Stimulated activated CD4-positive, alpha-beta T cell treated with anti-CD3 and anti-CD28 coated beads, TNF-alpha, amount 100 ng/mL, for 1 hour (primary cell): ENCODE measurements around the gene ANKRD65.
A peak's percentile ranks its signal among the peaks of the same experiment; 100 is the strongest.
"Not testable (repeated sequence)": the region's sequence is repeated elsewhere in the genome, so short reads cannot be mapped to it uniquely, and the experiment has no call there.

Experiments used
- DNase-seq, 3 donors: peaks; one replicate each; pipeline ENCODE4 v3.0.0-alpha.2; 2020; ENCODE audit warnings: low read depth in 3 of 3, low spot score in 1 of 3

ANKRD65 gene

DNA sequence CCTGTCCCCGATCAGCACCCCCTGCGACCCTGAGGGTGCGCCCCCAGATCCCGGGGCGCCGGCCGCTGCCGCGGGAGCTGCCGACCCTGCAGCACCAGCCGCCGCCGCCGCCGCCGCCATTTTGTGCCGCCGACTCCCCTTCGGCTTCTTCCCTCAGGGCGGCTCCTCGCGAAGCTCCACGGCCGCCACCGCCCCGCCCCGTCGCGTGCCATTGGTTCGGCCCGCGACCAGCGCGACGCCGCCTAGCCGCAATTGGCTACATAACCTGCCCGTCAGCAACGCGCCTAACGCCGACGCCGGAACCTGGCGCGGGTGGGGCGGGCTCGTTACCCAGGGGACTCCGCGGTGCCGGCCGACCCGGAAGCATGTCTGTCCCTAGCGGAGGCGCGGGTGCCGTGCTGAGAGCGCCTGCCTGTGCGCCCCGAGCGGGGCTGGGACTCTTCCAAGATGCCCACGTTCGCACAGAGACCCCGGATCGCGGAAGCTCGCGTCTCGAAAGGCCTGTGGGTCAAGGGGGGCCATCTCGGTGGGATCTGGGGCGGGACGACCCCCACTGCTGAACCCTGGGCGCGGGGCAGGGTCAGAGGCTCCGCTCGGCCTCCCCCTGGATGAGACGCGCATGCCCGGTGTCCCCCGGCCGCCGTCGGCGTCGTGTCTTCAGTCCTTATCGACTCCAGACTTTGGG lies 21.7 kb downstream of the ANKRD65 start, which contains the start of gene CCNL2:
TSS of gene CCNL2 (minus strand) at position 149 of the 685 bp plus-strand sequence. CDS start at position 120, 29 bp downstream.
- DNase-seq, result peak; percentile 98 to 99 (median 98)

DNA sequence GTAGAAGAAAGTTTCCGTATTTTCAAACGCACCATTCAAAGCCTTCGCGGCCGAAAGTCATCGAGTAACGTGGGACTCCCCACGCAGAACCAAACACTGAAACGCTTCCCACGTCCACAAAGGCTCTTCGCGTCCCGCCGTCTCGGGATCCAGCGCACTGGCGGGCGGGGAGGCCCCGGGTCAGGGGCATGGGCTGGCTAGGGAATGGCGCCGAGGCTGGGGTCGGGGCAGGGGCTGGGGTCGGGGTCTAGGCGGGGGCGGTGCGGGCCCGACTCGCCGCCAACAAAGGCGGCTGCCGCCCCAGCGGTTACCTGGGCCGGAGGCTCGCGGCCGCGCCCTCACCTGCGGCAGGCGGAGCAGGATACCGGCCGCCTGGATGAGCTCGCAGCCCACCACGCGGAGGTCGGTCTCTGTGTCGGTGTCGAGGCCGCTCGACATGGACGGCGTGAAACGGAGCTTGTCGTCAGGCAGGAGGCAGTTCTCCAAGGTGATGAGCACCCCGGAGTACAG lies 22.3 kb downstream of the ANKRD65 start:
- DNase-seq, result no peak

DNA sequence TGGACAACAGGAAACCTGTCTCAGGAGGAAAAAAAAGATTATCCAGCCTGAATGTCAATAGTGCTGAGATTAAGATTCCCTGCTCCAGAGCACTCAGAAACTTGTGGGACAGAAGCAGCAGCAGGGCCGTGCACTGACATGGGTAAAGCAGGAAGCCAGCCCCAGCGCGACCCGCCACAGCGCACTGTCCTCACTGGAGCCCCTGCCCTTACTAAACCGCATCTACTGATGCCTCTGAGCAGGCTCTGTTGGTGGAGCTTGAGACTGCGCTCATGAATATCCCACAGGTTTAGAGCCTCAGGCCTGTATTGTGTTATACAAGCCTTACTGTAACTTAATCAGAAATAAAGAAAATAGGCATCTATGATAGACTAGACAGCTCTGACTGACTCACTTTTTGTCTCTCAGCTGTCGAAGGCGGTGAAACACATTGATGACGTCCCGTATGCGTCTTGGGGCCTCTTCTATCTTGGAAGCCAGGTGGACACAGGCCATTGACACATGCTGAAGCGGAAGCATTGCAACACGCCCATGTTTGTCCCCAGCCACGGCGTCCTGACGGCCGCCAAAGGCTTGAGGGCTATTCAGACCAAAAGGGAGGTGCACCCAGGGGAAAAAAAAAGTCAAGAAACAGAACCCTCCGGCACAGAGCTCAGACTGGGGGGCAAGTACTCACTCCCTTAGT lies 23.1 kb downstream of the ANKRD65 start:
- no peak for DNase-seq

DNA sequence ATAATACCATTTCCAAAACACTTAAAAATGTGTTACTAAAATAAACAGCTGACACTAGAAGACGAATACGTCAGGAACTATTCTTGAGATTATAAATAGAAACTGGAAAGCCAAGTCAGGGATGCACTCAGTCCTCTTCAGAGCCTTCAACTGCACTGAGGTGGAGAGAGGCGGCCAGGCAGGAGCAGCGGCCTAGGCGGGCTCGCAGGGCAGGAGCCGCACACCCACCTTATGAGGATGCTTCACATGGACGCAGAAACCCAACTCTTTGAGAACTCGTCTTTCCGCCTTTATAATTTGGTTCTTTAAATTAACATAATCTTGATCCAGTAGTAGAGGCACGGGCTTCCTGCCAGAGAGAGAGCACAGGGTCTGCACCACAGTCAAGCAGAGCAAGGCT lies 25.9 kb downstream of the ANKRD65 start:
- DNase-seq, result no peak

DNA sequence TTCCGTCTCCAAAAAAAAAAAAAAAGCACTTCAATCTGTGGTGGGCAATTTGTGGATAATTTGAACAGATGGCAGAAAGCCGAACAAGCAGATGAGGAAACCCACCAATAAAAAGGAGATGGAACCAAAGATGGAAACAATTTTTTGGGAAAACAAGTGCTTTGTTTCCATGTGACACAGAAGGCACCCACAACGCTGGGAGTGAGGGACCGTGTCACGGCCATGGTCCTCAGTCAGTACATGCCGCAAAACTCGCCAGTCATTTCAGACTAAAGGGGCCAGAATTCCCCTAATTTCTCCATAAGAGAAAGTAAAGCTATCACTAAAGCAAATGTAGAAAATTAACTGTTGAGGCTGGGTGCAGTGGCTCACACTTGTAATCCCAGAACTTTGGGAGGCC lies 27.0 kb downstream of the ANKRD65 start:
- DNase-seq, result no peak

DNA sequence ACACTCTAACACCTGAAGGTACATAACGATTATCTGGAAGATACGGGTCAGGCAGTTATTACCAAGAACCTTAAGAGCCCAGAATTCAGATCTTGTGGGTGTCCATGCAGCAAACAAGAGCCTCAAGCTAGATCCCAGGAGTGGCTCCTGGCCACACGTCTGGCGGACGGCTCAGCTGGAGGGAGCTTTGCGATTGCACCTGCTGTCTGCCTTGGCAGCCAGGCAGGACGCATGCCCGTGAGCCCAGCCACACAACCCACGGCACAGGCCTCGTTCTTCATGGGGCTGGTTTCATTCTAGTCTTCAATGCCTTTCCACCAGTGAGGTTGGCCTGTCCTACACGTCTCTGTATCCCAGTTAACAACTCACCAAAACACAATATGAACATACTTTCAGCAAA lies 27.6 kb downstream of the ANKRD65 start:
- DNase-seq, result no peak

DNA sequence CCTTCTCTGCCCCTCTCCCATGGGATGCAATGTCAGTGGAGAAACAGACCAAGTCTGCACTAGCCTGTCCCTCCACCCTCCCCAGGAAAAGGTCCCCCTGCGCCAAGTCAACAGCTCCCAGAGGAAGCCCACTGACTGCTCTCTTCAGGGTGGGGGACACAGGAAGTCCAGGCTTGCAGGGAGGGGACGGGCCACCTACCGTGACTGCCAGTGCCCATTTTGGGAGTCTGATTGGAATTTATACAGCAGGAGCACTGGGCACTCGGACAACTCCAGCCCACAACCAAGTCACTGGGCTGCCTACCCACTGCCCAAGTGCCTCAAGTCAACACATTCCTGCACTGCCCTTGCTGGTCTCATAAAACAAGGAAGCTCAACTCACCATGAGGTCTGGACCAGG lies 28.1 kb downstream of the ANKRD65 start:
- no peak for DNase-seq

DNA sequence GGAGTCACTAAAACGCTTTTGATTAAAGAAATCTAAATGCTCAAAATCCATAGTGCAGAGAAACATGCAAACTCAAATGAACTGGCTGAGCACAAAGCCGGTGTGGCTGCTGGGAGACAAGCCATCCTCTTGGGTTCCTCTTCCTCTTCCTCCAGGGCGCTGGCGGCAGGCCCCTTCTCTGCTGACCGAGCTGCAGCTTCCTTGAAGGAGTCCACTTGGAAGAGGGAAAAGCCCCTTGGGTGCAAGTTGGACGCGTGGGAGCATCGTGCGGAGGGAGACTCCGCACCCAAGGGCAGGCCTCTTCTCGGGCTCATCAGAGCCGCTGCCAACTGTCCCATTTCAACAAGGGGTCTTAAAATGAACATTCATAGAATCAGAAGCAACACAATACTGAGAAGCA lies 29.9 kb downstream of the ANKRD65 start:
- no peak for DNase-seq

DNA sequence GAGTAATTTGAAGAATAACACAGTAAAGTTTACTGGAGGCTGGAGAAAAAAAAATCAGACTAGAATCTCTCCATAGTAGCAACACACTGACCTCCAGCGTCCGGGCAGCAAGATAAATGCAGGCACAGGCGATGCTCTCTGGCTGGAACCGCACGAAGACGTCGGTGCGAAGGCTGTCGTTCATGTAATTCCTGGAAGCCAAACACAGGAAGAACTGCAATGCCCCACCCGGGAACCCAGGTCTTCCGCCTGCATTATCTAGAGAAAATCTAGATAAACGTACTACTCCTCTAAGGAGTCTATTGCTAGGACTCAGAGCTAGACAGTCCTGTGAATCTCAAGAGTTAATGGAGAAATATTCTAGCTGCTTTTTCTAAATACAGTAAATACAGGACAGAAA lies 30.4 kb downstream of the ANKRD65 start:
- no peak for DNase-seq

DNA sequence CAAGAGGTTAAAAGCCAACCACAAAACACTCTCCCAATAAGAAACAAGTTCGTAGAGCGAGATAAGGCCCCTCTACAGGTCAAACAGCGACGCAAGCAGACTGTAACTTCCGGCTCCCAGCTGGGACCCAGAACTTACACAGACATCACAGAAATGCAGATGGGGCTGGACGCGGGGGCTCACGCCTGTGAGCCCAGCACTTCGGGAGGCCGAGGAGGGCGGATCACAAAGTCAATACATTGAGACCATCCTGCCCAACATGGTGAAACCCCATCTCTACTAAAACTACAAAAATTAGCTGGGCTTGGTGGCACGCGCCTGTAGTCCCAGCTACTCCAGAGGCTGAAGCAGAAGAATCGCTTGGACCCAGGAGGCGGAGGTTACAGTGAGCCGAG lies 33.0 kb downstream of the ANKRD65 start:
- no peak for DNase-seq

DNA sequence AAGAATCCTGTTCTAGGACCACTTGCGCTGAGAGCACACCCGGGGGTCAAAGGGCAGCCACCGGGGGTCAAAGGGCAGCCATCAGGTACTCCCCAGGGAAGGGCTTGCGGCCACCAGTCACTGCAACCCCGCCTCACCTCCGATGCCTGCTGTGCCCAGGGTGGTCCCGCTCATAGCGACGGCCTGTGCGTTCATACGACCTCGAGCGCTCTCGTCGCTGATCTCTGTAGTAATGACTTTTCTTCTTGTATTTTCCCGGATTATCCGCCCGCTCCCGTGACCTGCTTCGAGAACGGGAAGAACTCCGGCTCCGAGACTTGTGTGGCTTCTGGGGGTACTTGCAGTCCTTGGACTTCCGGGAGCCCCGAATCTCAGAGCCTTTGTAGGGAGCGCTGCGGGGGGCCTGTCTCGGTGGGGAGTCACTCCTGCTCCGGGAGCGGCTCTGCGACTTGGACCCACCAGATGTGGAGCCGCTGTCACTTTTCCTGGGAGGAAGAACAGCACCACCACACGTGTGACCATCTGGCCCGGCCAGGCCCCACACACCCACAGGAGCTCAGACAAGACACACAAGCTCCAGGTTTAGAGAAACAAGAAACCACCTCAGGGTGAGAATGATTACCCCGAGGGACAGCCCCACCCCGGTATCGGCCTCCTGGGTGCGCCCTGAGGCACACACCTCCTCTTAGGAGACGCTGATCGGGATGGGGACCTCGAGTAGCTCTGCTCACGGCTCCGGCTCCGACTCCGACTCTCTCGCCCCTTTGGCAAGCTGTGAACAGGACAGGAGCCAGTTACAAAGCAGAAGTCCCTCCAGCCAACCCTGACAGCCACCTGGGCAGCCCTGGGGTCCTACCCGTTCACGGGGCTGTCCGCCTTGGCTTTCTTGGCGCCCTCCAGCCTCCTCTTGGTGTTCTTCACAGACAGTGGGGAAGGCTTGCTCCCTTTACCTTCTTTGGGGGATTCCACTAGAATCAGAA lies 33.7 kb downstream of the ANKRD65 start:
- no peak for DNase-seq

DNA sequence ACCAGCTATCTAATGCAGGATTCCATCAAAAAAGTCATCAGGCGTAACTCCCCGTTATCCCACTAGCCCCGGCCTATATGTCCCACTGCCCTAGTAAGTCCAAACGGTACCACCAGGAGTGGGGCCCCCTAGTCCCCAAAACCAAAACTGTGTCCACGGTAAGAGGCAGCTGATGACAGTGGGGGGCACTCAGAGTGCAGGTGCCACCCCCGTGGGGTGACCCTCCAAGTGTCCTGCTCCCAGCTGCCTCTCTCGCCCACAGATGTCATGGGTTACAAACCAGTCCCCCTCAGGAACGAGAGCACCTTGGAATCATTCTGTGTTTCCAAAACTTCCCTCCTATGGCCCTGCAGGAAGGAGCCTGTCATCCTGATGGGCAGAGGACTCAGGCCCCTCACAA lies 35.1 kb downstream of the ANKRD65 start:
- DNase-seq, result no peak

DNA sequence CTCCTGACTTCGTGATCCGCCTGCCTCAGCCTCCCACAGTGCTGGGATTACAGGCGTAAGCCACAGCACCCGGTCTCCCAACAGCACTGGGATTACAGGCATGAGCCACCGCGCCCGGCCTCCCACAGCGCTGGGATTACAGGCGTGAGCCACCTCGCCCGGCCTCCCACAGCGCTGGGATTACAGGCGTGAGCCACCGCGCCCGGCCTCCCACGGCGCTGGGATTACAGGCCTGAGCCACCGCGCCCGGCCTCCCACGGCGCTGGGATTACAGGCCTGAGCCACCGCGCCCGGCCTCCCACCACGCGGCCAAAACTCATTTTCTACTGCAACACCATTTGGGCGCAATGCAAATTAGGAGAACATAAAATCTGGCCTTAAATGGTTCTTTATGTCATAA lies 35.7 kb downstream of the ANKRD65 start:
- not testable (repeated sequence) for DNase-seq

DNA sequence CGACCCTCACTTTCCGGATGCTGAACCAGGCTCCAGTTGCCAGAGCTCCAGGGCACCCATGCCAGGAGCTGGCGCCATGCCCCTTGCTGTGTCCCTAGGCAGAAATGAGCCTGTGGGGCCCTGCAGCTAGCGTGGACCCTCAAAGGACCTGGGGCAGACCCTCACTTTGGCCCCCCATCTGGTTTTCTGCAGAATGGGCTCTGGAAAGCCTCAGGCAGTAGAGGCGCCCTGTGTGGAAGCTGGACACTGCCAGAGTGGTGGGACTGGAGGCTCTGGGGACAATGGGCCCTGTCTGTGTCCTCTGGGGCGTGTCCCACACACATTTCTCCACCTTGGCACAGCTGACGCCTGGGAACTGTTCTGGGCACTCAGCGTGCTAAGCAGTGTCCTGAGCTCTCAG lies 39.8 kb downstream of the ANKRD65 start:
- DNase-seq, result no peak

DNA sequence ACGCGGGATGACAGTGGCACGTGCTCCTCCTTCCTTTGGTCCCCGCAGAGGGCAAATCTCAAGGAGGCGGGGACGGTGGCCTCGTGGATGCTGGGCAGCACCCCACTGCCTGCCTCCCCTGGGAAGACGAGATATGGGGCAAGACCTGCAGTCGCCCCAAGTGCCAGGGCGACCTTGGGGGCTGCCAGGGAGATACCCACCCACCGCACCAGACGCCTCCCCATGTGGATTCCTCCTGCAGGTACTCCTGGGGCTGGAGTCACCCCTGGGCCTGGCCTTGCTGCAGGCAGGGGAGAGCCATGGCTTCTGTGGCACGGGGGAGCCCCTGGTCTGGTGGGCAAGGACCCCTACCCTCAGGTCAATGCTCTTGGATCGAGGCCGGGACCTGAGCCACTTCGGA lies 40.2 kb downstream of the ANKRD65 start:
- no peak for DNase-seq

DNA sequence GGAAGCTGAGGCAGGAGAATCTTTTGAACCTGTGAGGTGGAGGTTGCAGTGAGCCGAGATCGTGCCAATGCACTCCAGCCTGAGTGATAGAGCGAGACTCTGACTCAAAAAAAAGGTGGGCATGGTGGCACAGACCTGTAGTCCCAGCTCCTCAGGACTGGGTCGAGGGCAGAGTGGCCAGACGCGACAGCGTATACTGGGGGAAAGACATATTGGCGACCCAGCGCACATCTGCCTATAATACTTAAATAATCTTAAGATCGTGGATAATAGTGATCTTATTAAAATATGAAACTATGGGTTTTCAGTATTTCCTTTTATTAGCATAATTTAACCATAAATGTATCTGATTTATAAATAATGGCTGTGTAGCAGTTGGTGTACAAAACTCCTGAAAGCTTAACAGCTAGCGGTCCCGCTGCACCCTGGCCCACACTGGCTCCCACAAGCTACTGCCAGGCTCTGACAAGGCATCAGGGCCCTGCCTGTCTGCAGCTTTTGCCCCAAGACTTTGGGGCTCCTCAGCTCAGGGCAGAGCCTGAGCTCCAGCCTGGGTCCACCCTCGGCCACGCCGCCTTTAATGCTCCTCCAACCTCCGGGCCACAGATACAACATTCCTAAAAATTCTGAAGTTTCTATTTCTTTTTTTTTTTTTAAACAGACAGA lies 43.4 kb downstream of the ANKRD65 start:
- no peak for DNase-seq

DNA sequence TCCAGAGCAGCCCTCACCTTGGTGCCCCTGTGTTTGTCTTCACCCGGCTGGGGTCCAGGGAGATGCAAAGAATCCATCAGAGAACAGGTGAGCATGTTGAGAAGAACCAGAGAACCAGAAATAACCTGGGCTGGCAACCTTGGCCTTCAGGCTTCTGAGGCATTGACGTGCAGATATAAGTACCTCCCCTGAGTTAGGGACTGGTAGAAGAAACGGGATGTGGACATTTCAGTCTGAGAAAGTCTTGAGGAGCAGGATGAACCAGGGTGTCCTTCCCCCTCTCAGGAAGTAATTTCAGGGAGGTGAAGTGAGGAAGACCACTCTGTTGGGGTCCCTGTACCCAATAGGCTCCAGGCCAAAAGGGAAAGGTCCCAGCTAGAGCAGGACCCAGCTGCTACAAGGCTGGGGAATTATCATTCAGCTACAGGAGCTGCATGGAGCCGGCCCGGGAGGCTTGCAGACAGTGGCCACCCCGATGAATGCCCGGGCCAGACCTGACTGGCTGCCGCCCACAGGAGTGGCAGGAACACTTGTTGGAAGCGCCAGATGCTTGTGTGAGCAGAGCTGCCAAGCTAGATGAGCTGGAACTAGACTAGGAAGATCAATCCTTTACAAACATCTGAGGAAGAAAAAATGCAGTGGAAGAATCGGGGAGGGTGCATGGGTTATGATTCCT lies 44.4 kb downstream of the ANKRD65 start:
- DNase-seq, result no peak

DNA sequence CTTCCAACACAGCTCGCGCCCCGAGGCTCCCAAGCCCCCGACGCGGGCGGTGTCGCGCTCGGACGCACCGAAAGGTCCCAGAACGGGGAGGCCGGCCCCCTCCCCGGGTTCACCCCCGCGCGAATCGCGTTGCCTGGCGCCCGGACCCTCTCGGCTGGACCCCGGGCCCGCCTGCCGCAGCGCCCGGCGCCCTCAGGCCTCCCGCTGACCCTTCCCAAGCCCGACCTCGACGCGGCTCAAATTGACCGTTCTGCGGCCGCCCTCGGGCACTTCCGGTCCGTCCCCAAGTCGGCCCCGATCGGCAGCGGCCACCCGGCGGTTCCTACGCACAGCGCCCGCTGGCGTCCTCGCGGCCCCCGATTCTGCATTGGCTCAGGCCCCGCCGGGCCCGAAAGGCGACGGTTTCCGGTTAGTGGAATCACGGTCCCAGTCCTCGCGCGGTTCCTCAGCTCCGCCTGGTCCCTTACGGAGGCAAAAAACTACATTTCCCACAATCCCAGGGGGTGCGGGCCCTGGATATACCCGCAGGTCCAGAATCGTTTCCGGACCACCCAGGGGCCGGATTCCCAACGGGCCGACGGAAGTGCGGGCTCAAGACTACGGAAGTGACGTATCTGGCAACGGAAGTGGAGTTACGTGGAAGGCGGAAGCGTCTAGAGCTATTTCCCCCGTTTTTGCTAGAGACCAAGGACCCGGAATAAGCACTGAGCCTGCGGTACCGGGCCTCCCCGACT lies 46.0 kb downstream of the ANKRD65 start, which contains the start of gene AURKAIP1:
TSS of gene AURKAIP1 (minus strand) at position 279 of the 734 bp plus-strand sequence. CDS start 451 bp downstream, outside the sequence.
- peak; percentile 86 to 96 (median 87) for DNase-seq

DNA sequence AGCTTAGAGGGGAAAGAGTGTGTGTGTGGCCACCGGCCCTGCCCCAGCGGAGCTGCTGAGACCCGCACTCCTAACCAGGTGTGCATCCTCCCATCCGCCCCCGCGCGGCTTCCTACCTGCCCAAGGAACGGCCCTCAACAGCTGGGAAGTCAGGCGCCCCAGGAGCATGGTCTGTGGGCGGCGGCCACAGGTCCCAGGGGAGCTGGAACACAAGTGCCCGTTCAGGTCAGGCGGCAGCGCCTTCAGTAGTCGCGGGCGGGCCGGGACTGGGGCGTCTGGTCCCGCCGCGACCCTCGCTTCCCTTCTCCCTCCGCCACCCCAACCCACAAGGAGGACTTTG lies 46.5 kb downstream of the ANKRD65 start:
- DNase-seq, result no peak
